HL-60/S4 (cell line): ENCODE measurements around the gene UNC45B.

Experiments
- in situ Hi-C: fragments of 300-500 bp; cut with MboI; formaldehyde crosslinking; loops from 2 replicates; pipeline ENCODE4 v1.14.3; 2022; ENCODE audit warnings: low sequenced_read_pairs

The UNC45B gene

GRCh38 chr17:35135322-35135721 lies 12.3 kb upstream of the UNC45B start:
- in situ Hi-C loops, result no loop called here

GRCh38 chr17:35138218-35138617 lies 9.4 kb upstream of the UNC45B start:
- in situ Hi-C loops, result no loop called here

DNA sequence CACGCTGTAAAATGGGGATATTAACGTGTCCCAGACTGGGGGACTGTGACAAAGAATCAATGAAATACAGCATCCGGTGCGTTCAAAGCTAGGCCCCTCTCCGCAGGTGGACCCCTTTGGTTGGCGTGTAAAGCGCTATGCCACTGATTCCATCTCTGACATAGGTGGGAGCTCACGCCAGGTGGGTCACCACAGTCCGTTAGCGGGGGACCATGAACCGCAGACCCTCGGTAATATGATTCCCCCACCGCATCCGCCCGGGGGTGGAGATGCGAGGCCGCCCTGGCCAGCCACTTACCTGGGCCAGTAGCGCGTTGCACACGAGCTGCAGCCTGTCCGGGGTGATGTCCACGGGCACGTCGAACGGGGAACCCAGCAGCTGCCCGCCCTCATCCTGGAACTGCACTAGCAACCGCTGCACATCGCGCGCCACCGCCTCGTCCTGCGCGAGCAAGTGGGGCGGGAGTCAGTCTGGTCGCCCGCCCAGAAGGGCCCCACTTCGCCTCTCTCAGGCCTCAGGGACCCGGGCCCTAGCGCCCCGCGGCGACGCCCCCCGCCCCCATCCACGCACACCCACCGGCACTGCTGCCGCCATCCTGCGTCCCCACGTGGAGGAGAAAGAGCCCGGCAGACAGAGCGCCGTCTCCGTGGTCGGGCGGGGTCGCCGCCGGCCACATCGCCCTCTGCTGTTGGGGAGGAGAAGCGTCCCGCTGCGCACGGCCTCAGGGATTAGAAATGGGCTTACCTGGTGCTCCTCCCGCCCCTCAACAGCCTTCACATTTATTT lies 5.7 kb upstream of the UNC45B start, which contains the start of gene NLE1:
TSS of gene NLE1 (minus strand) at position 623 of the 786 bp plus-strand sequence. CDS start at position 595, 28 bp downstream.
- in situ Hi-C loops, result no loop called here

GRCh38 chr17:35142467-35142796 lies 5.2 kb upstream of the UNC45B start:
- in situ Hi-C loops, result no loop called here

GRCh38 chr17:35144840-35145239 lies 2.8 kb upstream of the UNC45B start:
- in situ Hi-C loops, result no loop called here

GRCh38 chr17:35146214-35146833 lies 1.3 kb upstream of the UNC45B start:
- in situ Hi-C loops, result no loop called here

DNA sequence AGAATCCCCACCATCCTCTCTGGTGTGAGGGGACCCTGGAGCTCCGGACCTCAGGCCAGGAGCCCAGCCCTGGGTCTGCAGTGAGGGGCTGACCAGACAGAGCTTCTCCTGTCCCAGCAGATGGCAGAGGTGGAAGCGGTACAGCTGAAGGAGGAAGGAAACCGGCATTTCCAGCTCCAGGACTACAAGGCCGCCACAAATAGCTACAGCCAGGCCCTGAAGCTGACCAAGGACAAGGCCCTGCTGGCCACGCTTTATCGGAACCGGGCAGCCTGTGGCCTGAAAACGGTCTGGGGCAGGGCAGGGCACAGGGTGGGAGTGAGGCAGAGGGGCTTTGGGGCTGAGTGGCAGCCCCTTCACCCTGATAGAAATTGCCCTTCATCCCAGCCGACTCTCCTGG lies 527 bp downstream of the UNC45B start:
- in situ Hi-C loops, result no loop called here

DNA sequence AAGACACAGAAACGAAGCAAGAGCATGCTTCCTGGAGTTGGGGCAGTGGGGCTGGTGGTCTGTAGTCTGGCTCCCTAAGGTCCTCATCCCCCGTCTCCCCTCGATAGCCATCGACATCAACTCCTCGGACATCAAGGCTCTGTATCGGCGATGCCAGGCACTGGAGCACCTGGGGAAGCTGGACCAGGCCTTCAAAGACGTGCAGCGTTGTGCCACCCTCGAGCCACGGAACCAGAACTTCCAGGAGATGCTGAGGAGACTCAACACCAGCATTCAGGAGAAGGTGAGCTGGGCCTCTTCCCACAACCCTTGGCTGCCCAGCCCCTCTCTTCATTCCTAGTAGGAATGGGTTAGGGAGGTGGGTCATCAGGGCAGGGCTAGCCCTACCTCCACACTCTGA lies 2.3 kb downstream of the UNC45B start:
- in situ Hi-C loops, result loop anchor here (10.0 to 25.0 kb wide), 2 partner anchors 385 to 587 kb away; partner anchors contain the start of genes RASL10B and SLFN12L

DNA sequence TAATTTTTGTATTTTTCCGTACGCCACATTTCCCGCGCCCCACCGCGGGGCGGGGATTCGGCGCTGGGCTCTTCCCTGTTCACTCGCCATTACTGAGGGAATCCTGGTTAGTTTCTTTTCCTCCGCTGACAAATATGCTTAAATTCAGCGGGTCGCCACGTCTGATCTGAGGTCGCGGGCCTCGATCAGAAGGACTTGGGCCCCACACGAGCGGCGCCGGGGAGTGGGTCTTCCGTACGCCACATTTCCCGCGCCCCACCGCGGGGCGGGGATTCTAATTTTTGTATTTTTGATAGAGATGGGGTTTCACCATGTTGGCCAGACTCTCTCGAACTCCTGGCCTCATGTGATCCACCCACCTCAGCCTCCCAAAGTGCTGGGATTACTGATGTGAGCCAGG lies 3.5 kb downstream of the UNC45B start:
- in situ Hi-C loops, result loop anchor here (10.0 to 25.0 kb wide), 2 partner anchors 384 to 586 kb away; partner anchors contain the start of genes RASL10B and SLFN12L

DNA sequence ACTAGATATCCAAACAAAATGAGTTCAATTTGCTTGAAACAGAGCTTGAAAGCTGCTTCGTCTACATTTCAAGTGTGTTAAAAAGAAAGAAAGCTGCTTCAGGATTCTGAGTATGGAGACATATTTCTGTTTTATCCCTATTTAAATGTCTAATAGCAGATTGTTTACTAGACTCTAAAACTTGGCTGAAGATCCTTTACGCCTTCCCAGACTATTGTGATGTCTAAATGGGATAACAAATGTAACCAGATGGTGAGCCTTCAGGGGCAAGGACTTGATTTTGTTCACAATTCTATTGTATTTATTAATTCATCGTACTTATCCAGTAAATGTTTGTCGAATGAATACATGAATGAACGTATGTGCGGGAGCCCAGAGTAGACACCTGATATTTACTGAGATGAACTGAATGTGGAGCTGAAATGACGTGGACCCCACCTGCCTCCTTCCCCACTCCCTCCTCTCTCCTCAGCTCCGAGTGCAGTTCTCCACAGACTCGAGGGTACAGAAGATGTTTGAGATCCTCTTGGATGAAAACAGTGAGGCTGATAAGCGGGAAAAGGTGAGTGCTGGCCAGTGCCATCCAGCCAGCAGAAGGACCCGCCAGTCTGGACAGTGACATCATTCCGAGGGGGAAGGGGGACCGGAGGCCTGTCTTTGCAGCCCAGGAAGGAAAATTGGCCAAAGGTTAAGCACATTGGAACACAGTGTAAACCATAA lies 5.0 kb downstream of the UNC45B start:
- in situ Hi-C loops, result loop anchor here (10.0 to 25.0 kb wide), 2 partner anchors 382 to 585 kb away; partner anchors contain the start of genes RASL10B and SLFN12L

- in situ Hi-C loops, result loop anchor here (10.0 to 25.0 kb wide), 2 partner anchors 380 to 583 kb away; partner anchors contain the start of genes RASL10B and SLFN12L
Measured at GRCh38 chr17:35154196-35155165, 6.9 kb downstream of the UNC45B start.

GRCh38 chr17:35155246-35155645 lies 7.6 kb downstream of the UNC45B start:
- in situ Hi-C loops, result loop anchor here (10.0 to 25.0 kb wide), 2 partner anchors 380 to 582 kb away; partner anchors contain the start of genes RASL10B and SLFN12L

DNA sequence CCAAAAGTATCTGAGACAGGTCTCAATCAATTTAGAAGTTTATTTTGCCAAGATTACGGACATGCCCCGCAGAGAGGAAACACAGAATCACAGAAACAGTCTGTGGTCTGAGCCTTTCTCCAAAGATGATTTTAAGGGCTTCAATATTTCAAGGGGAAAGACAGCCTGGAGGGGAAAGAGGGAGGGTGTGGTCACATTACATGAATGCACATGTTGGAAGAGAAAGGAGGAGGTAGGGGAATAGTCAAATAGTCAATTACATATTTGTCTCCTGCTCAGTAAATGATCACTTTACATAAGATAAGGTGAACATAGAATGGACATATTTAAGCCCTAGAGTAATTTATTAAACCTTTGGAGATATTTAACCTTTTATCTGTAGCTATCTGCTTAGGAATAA lies 12.3 kb downstream of the UNC45B start:
- in situ Hi-C loops, result loop anchor here (10.0 to 25.0 kb wide), 2 partner anchors 375 to 577 kb away; partner anchors contain the start of genes RASL10B and SLFN12L

GRCh38 chr17:35160354-35161201 lies 13.0 kb downstream of the UNC45B start:
- in situ Hi-C loops, result loop anchor here (25.0 kb wide), 1 partner anchor 577 kb away; the partner anchor contains the start of gene RASL10B

DNA sequence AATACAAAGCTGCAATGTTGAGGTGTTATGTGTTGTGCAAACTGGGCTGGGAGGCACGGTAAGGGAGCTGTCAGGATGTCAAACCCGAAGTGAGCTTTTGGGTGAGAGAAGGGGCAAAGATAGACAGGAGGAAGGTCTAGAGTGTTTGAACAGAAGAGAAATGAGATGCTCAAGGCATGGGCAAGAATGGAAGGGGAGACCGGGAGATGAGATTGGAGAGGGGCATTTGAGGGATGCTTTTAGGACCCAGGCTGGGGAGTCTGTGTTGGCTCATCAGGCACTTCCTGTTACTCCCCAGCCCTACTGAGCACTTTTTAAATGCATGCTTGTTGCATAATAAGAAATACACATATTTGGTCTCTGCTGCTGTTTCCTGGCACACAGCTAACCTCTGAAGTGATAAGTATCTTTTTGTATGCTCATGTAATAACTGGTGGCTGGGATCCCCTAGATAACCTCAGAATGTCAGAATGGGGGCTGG lies 13.7 kb downstream of the UNC45B start:
- in situ Hi-C loops, result loop anchor here (25.0 kb wide), 1 partner anchor 576 kb away; the partner anchor contains the start of gene RASL10B

DNA sequence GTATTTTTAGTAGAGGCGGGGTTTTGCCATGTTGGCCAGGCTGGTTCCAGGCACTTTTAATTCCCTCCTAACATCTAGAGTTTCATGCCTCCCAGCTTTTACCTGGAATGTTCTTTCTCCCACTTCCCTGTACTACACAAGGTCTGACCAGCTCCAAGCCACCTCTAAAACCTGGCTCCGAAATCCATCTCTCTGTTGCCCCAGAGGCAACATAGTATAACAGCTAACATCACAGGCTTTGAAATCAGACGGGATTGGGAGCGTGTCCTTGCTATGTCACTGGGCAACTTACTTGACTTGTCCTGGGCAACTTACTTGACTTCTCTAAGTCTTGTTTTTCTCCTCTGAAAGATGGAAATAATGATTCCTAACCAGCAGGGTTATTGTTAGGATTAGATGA lies 15.1 kb downstream of the UNC45B start:
- in situ Hi-C loops, result loop anchor here (25.0 kb wide), 1 partner anchor 575 kb away; the partner anchor contains the start of gene RASL10B

GRCh38 chr17:35163886-35164285 lies 16.3 kb downstream of the UNC45B start:
- in situ Hi-C loops, result loop anchor here (25.0 kb wide), 1 partner anchor 573 kb away; the partner anchor contains the start of gene RASL10B

DNA sequence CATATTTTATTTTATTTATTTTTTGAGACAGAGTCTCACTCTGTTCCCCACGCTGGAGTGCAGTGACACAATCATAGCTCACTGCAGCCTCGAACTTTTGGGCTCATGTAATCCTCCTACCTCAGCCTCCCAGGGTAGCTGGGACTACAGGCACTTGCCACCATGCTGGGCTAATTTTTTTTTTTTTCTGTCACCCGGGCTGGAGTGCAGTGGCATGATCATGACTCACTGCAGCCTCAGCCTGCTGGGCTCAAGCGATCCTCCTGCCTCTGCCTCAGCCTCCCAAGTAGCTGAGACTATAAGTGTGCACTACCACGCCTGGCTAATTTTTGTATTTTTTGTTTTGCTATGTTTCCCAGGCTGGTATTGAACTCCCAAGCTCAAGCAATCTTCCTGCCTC lies 17.1 kb downstream of the UNC45B start:
- in situ Hi-C loops, result loop anchor here (25.0 kb wide), 1 partner anchor 573 kb away; the partner anchor contains the start of gene RASL10B
